ENCODE results near the gene TPX2. TPM values are rescaled to one million over a fixed set of nuclear protein-coding genes. Genes with fewer than 3 reads are reported as not detected.
A peak's percentile ranks its signal among the peaks of the same experiment; 100 is the strongest.
"Not testable (repeated sequence)": the region's sequence is repeated elsewhere in the genome, so short reads cannot be mapped to it uniquely, and the experiment has no call there.

TPX2 gene
- total RNA-seq, 8 experiments from 2014 or later: 1.1 to 75.3 (median 6.1) TPM

GRCh38 chr20:31747028-31747427 lies 7.9 kb downstream of the TPX2 start:
- Histone ChIP-seq H3K4me1 (replicated peaks in 1 of 2) (peaks cover 16 to 23% of the 10 kb centered on the region in 2 donors), H3K27ac (peak overlapping the region in 1 of 2 donors; percentile 8)
- in situ Hi-C loops (cut with MboI; ENCODE audit: low pct_unique_long_range_greater_than_20kb in 2 of 9, low sequenced_read_pairs in 9 of 9, unreplicated experiment in 9 of 9); H3K4me3 ChIP-seq: not testable (repeated sequence)
- WGBS, 10 experiments: 80 to 100% (median 90%) methylated on average over 2 to 13 of the region's 14 CpGs; no CpG with 5 or more reads in 1 of the 10 experiments
- ATAC-seq (replicated peaks in 6 of 8): peak in 2 of 8 experiments; percentile 24 to 39

- no peak overlapping the region for H3K27ac ChIP-seq
- 10 to 100% (median 91%) methylated on average over 2 to 5 of the region's 5 CpGs; no CpG with 5 or more reads in 1 of the 10 experiments for WGBS, 10 experiments
- peak in 1 of 8 experiments; percentile 58 for ATAC-seq (replicated peaks in 6 of 8)
- peaks cover 16 to 23% of the 10 kb centered on the region in 2 donors for H3K4me1 ChIP-seq (replicated peaks in 1 of 2)
- in situ Hi-C loops (cut with MboI; ENCODE audit: low pct_unique_long_range_greater_than_20kb in 2 of 9, low sequenced_read_pairs in 9 of 9, unreplicated experiment in 9 of 9): no loop called here
- no peak overlapping the region for H3K4me3 ChIP-seq
These were observed 8.6 kb downstream of the TPX2 start for GRCh38 chr20:31747640-31748039.

- in situ Hi-C loops (cut with MboI; ENCODE audit: low pct_unique_long_range_greater_than_20kb in 2 of 9, low sequenced_read_pairs in 9 of 9, unreplicated experiment in 9 of 9): no loop called here
These were observed 10.1 kb downstream of the TPX2 start for GRCh38 chr20:31749223-31749622.

GRCh38 chr20:31751126-31751525 lies 12.0 kb downstream of the TPX2 start:
- in situ Hi-C loops (cut with MboI; ENCODE audit: low pct_unique_long_range_greater_than_20kb in 2 of 9, low sequenced_read_pairs in 9 of 9, unreplicated experiment in 9 of 9): no loop called here
- Histone ChIP-seq H3K27ac (no peak overlapping the region), H3K4me1 (replicated peaks in 1 of 2) (peaks cover 11 to 20% of the 10 kb centered on the region in 2 donors), H3K4me3 (no peak overlapping the region)
- WGBS, 10 experiments: 43 to 100% (median 83%) methylated on average over 1 of the region's 1 CpG; no CpG with 5 or more reads in 4 of the 10 experiments
- ATAC-seq (replicated peaks in 6 of 8): no peak

More at GRCh38 chr20:31749223-31749622, 10.1 kb downstream of the TPX2 start:
- Histone ChIP-seq H3K27ac (no peak overlapping the region), H3K4me1 (replicated peaks in 1 of 2) (peaks cover 16 to 23% of the 10 kb centered on the region in 2 donors), H3K4me3 (no peak overlapping the region)
- WGBS, 10 experiments: 80 to 100% (median 100%) methylated on average over 1 to 6 of the region's 8 CpGs; no CpG with 5 or more reads in 5 of the 10 experiments
- no peak for ATAC-seq (replicated peaks in 6 of 8)

GRCh38 chr20:31757254-31757653 lies 18.2 kb downstream of the TPX2 start:
- in situ Hi-C loops (cut with MboI; ENCODE audit: low pct_unique_long_range_greater_than_20kb in 2 of 9, low sequenced_read_pairs in 9 of 9, unreplicated experiment in 9 of 9): no loop called here
- ATAC-seq (replicated peaks in 6 of 8): no peak
- no peaks in the 10 kb centered on the region for H3K4me1 ChIP-seq (replicated peaks in 1 of 2)
- H3K4me3 ChIP-seq: no peak overlapping the region
- WGBS, 10 experiments: 57 to 100% (median 90%) methylated on average over 1 to 3 of the region's 3 CpGs; no CpG with 5 or more reads in 2 of the 10 experiments
- no peak overlapping the region for H3K27ac ChIP-seq

- no peak for ATAC-seq (replicated peaks in 6 of 8)
- WGBS, 10 experiments: 14 to 100% (median 86%) methylated on average over 1 to 4 of the region's 4 CpGs
- H3K27ac ChIP-seq: no peak overlapping the region
- in situ Hi-C loops (cut with MboI; ENCODE audit: low pct_unique_long_range_greater_than_20kb in 2 of 9, low sequenced_read_pairs in 9 of 9, unreplicated experiment in 9 of 9): no loop called here
- H3K4me1 ChIP-seq (replicated peaks in 1 of 2): no peaks in the 10 kb centered on the region
- no peak overlapping the region for H3K4me3 ChIP-seq
These were observed 19.4 kb downstream of the TPX2 start for GRCh38 chr20:31758521-31758920.

GRCh38 chr20:31758991-31759390 lies 19.9 kb downstream of the TPX2 start:
- Histone ChIP-seq H3K4me1 (replicated peaks in 1 of 2) (no peaks in the 10 kb centered on the region), H3K4me3 (no peak overlapping the region), H3K27ac (no peak overlapping the region)
- ATAC-seq (replicated peaks in 6 of 8): peak in 1 of 8 experiments; percentile 17
- in situ Hi-C loops (cut with MboI; ENCODE audit: low pct_unique_long_range_greater_than_20kb in 2 of 9, low sequenced_read_pairs in 9 of 9, unreplicated experiment in 9 of 9): no loop called here

GRCh38 chr20:31759836-31760518 lies 20.9 kb downstream of the TPX2 start:
- no peak for ATAC-seq (replicated peaks in 6 of 8)
- in situ Hi-C loops (cut with MboI; ENCODE audit: low pct_unique_long_range_greater_than_20kb in 2 of 9, low sequenced_read_pairs in 9 of 9, unreplicated experiment in 9 of 9): no loop called here
- WGBS, 10 experiments: 65 to 100% (median 89%) methylated on average over 1 to 2 of the region's 2 CpGs; no CpG with 5 or more reads in 2 of the 10 experiments

GRCh38 chr20:31760519-31761240 lies 21.6 kb downstream of the TPX2 start:
- in situ Hi-C loops (cut with MboI; ENCODE audit: low pct_unique_long_range_greater_than_20kb in 2 of 9, low sequenced_read_pairs in 9 of 9, unreplicated experiment in 9 of 9): no loop called here
- WGBS, 10 experiments: 80 to 100% (median 98%) methylated on average over 2 to 6 of the region's 6 CpGs
- Histone ChIP-seq H3K4me3 (no peak overlapping the region), H3K4me1 (replicated peaks in 1 of 2) (no peaks in the 10 kb centered on the region), H3K27ac (no peak overlapping the region)
- ATAC-seq (replicated peaks in 6 of 8): no peak

More at GRCh38 chr20:31759836-31760518, 20.9 kb downstream of the TPX2 start:
- Histone ChIP-seq H3K27ac (no peak overlapping the region), H3K4me3 (no peak overlapping the region), H3K4me1 (replicated peaks in 1 of 2) (no peaks in the 10 kb centered on the region)

GRCh38 chr20:31764641-31765305 lies 25.7 kb downstream of the TPX2 start:
- in situ Hi-C loops (cut with MboI; ENCODE audit: low pct_unique_long_range_greater_than_20kb in 2 of 9, low sequenced_read_pairs in 9 of 9, unreplicated experiment in 9 of 9): no loop called here
- no peak overlapping the region for H3K27ac ChIP-seq
- 89 to 100% (median 100%) methylated on average over 1 to 2 of the region's 2 CpGs for WGBS, 10 experiments
- no peak overlapping the region for H3K4me3 ChIP-seq
- no peak for ATAC-seq (replicated peaks in 6 of 8)
- H3K4me1 ChIP-seq (replicated peaks in 1 of 2): no peaks in the 10 kb centered on the region

- Histone ChIP-seq H3K4me3 (no peak overlapping the region), H3K4me1 (replicated peaks in 1 of 2) (no peaks in the 10 kb centered on the region), H3K27ac (no peak overlapping the region)
- in situ Hi-C loops (cut with MboI; ENCODE audit: low pct_unique_long_range_greater_than_20kb in 2 of 9, low sequenced_read_pairs in 9 of 9, unreplicated experiment in 9 of 9): no loop called here
- 90 to 100% (median 100%) methylated on average over 1 to 3 of the region's 3 CpGs for WGBS, 10 experiments
- no peak for ATAC-seq (replicated peaks in 6 of 8)
These were observed 28.7 kb downstream of the TPX2 start for GRCh38 chr20:31767805-31768204.

- Histone ChIP-seq H3K27ac (no peak overlapping the region), H3K4me1 (replicated peaks in 1 of 2) (no peaks in the 10 kb centered on the region), H3K4me3 (no peak overlapping the region)
- WGBS, 10 experiments: 83 to 100% (median 97%) methylated on average over 1 to 5 of the region's 5 CpGs; no CpG with 5 or more reads in 1 of the 10 experiments
- in situ Hi-C loops (cut with MboI; ENCODE audit: low pct_unique_long_range_greater_than_20kb in 2 of 9, low sequenced_read_pairs in 9 of 9, unreplicated experiment in 9 of 9): no loop called here
- ATAC-seq (replicated peaks in 6 of 8): no peak
These were observed 30.6 kb downstream of the TPX2 start for GRCh38 chr20:31769681-31770080.

- 17 to 100% (median 94%) methylated on average over 1 of the region's 1 CpG; no CpG with 5 or more reads in 2 of the 10 experiments for WGBS, 10 experiments
- in situ Hi-C loops (cut with MboI; ENCODE audit: low pct_unique_long_range_greater_than_20kb in 2 of 9, low sequenced_read_pairs in 9 of 9, unreplicated experiment in 9 of 9): no loop called here
- ATAC-seq (replicated peaks in 6 of 8): no peak
These were observed 31.2 kb downstream of the TPX2 start for GRCh38 chr20:31770243-31770642.

More at GRCh38 chr20:31770243-31770642, 31.2 kb downstream of the TPX2 start:
- Histone ChIP-seq H3K4me3 (no peak overlapping the region), H3K4me1 (replicated peaks in 1 of 2) (no peaks in the 10 kb centered on the region), H3K27ac (no peak overlapping the region)

Data from motor neuron (in vitro differentiated cells).